AG10803 (cell line): ENCODE data around the gene PCK1.
A peak's percentile ranks its signal among the peaks of the same experiment; 100 is the strongest.
"Not testable (repeated sequence)": the region's sequence is repeated elsewhere in the genome, so short reads cannot be mapped to it uniquely, and the experiment has no call there.

Source experiments
- DNase-seq: peaks from one replicate; pipeline ENCODE4 v3.0.0; 2010; ENCODE audit warnings: low read depth
- H3K4me3 ChIP-seq: 2 replicates; pipeline ENCODE4 v1.5.1; 2011; ENCODE audit warnings: mild to moderate bottlenecking, low read length, control low read depth
- CTCF ChIP-seq: conservative IDR thresholded peaks from 2 replicates; pipeline ENCODE4 v1.5.1; 2011; ENCODE audit warnings: mild to moderate bottlenecking, low read length, control low read depth, inconsistent platforms

The PCK1 gene

DNA sequence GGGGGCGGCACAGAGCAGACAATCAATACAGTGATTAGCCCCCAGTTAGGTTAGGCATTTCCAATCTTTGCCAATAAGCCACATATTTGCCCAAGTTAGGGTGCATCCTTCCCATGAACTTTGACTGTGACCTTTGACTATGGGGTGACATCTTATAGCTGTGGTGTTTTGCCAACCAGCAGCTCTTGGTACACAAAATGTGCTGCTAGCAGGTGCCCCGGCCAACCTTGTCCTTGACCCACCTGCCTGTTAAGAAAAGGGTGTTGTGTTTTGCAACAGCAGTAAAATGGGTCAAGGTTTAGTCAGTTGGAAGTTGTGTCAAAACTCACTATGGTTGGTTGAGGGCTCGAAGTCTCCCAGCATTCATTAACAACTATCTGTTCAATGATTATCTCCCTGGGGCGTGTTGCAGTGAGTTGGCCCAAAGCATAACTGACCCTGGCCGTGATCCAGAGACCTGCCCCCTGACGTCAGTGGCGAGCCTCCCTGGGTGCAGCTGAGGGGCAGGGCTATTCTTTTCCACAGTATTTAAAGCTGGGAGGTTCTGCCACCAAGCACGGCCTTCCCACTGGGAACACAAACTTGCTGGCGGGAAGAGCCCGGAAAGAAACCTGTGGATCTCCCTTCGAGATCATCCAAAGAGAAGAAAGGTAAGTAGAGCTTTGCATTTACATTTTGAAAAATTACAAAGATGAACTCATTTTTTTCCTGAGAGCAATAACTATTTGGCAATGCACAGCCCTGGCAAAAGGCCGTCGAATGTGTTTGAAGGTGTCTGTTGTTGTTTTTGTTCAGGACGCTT, at the start of gene PCK1:
Gene PCK1 (plus strand): TSS at position 557 of the 802 bp plus-strand sequence. CDS start 302 bp downstream, outside the sequence.
- no peak for TF ChIP-seq CTCF
- no peak within 1 kb of the TSS for H3K4me3 ChIP-seq
- DNase-seq = no peak

DNA sequence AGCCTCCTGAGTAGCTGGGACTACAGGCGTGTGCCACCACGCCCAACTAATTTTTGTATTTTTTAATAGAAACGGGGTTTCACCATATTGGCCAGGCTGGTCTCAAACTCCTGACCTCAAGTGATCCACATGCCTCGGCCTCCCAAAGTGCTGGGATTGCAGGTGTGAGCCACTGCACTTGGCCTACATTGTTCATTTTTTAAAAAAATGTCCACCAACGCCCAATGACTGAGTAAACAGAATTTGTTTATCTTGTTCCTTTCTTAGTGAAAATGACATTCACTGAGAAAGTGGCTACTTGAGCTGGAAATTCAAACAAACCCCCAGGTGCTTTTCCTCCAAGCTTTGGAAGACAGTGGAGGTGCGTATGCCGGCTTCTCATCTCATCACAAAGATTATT, 49.2 kb upstream of the PCK1 start:
- not testable (repeated sequence) for H3K4me3 ChIP-seq, DNase-seq

DNA sequence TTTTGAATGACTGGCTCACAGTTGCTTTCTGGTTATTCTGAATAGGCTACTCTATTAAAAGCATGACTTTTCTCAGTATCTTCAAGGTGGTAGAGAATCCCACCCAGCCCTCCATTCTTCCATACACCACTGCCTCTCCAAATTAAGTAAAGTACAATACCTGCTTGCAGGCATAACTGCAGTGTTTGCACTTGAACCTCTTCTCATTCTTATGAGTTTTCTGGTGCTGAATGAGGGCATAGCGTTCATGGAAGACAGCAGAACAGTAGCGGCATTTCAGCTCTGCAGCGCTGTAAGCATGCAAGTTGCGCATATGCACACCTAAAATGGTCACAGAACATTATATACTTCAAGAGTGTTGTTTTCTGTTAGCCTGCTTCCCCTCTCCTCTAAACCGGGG, 48.5 kb upstream of the PCK1 start:
- no peak overlapping the region for H3K4me3 ChIP-seq
- no peak for TF ChIP-seq CTCF
- DNase-seq = no peak

DNA sequence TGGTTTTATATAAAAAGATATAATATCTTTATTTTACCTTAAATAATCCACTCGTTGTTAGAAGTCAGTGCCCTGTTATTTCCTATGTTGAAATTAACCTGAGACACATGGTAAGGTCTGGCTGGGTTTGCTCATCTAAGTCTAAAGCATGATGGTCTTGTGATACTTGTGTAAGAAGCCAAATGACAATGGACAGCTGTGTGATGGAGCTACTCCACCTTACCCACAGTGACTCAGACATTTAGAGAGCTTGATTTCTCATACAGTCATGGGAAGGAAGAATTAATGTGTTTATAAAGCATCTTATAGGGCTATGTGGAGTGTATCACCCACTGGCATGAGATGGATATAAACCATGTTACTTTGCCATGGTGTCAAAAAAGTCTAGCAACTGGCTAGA, 47.7 kb upstream of the PCK1 start:
- no peak overlapping the region for H3K4me3 ChIP-seq
- DNase-seq = peak; percentile 21

DNA sequence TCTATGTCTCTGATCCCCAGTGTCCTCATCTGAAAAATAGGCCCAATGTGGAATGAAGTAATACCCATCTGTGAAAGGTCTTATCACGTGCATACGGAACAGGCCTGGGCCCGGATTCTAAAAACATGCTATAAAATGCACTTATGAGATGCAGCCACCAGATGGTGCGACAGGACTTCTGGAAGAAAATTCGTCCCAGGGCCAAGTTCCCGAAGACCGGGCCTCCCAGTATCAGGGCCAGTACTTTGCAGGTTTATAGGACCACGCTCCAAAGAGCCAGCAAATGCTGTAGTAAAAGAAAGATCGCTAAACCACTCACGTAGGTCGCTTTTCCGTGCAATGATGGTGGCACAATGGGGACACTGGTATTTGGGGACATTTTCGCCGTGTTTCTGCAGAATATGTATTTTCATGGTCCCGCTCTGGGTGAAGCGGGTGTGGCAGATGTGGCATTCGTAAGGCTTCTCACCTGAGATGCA, 46.6 kb upstream of the PCK1 start:
- peak; percentile 71 for DNase-seq
- peak; percentile 85 for TF ChIP-seq CTCF
- no peak overlapping the region for H3K4me3 ChIP-seq

More for the DNA sequence above, 47.7 kb upstream of the PCK1 start:
- no peak for TF ChIP-seq CTCF

- TF ChIP-seq CTCF = no peak
- DNase-seq = no peak
- H3K4me3 ChIP-seq = no peak overlapping the region
These were observed 43.0 kb upstream of the PCK1 start for GRCh38 chr20:57517904-57518303.

- TF ChIP-seq CTCF = no peak
- no peak for DNase-seq
- no peak overlapping the region for H3K4me3 ChIP-seq
These were observed 38.4 kb upstream of the PCK1 start for GRCh38 chr20:57522380-57523140.
